H9 (cell line): ENCODE measurements around the gene TCF15. TPM values are rescaled to one million over a fixed set of nuclear protein-coding genes. Genes with fewer than 3 reads are reported as not detected.

Experiments
- DNase-seq: peaks from one replicate; pipeline ENCODE4 v3.0.0-alpha.2; 2017
- H2AFZ ChIP-seq: one replicate; pipeline ENCODE4 v1.6.1; 2013; ENCODE audit warnings: mild to moderate bottlenecking, low read length, control low read depth, moderate library complexity
- H2AK5ac ChIP-seq: 2 replicates; pipeline ENCODE4 v1.6.1; 2013; ENCODE audit warnings: low read length, control low read depth, mixed read lengths; ENCODE audit not compliant: insufficient read length
- H2BK120ac ChIP-seq: one replicate; pipeline ENCODE4 v1.6.1; 2013; ENCODE audit warnings: low read depth, mild to moderate bottlenecking, low read length, control low read depth, inconsistent platforms; ENCODE audit not compliant: poor library complexity, severe bottlenecking
- H2BK12ac ChIP-seq: 2 replicates; pipeline ENCODE4 v1.6.1; 2013; ENCODE audit warnings: low read length, control low read depth, mixed read lengths, low read depth; ENCODE audit not compliant: insufficient read length
- H2BK15ac ChIP-seq: 2 replicates; pipeline ENCODE4 v1.6.1; 2013; ENCODE audit warnings: low read depth, low read length, control low read depth
- H2BK20ac ChIP-seq: one replicate; pipeline ENCODE4 v1.6.1; 2013; ENCODE audit warnings: low read depth, mild to moderate bottlenecking, low read length, control low read depth, inconsistent platforms; ENCODE audit not compliant: poor library complexity, severe bottlenecking
- H2BK5ac ChIP-seq: 2 replicates; pipeline ENCODE4 v1.6.1; 2013; ENCODE audit warnings: low read length, control low read depth, mixed read lengths; ENCODE audit not compliant: insufficient read length
- H3K14ac ChIP-seq: 2 replicates; pipeline ENCODE4 v1.6.1; 2013; ENCODE audit warnings: low read length, control low read depth; ENCODE audit not compliant: insufficient read depth
- H3K18ac ChIP-seq: 2 replicates; pipeline ENCODE4 v1.6.1; 2013; ENCODE audit warnings: low read depth, mild to moderate bottlenecking, mixed read lengths, low read length, control low read depth; ENCODE audit not compliant: insufficient read length
- H3K23ac ChIP-seq: 2 replicates; pipeline ENCODE4 v1.6.1; 2013; ENCODE audit warnings: low read length, control low read depth, mixed read lengths, low read depth; ENCODE audit not compliant: insufficient read length
- H3K23me2 ChIP-seq: 2 replicates; pipeline ENCODE4 v1.6.1; 2013; ENCODE audit warnings: low read depth, mild to moderate bottlenecking, mixed read lengths, low read length, control low read depth; ENCODE audit not compliant: insufficient read length, poor library complexity, severe bottlenecking
- H3K27ac ChIP-seq: 2 replicates; pipeline ENCODE4 v1.5.1; 2013; ENCODE audit warnings: low read length, control low read depth, mixed read lengths, low read depth; ENCODE audit not compliant: insufficient read length
- H3K27me3 ChIP-seq: 2 replicates; pipeline ENCODE4 v1.6.1; 2013; ENCODE audit warnings: low read length, control low read depth, inconsistent platforms; ENCODE audit not compliant: insufficient read depth
- H3K4ac ChIP-seq: 2 replicates; pipeline ENCODE4 v1.6.1; 2013; ENCODE audit warnings: low read depth, mild to moderate bottlenecking, control low read depth, inconsistent platforms, low read length, moderate library complexity
- H3K4me1 ChIP-seq: 2 replicates; pipeline ENCODE4 v1.6.1; 2013; ENCODE audit warnings: low read length, control low read depth, inconsistent platforms; ENCODE audit not compliant: insufficient read depth
- H3K4me2 ChIP-seq: 2 replicates; pipeline ENCODE4 v1.6.1; 2013; ENCODE audit warnings: low read length, control low read depth, mixed read lengths; ENCODE audit not compliant: insufficient read length, insufficient read depth
- H3K56ac ChIP-seq: 2 replicates; pipeline ENCODE4 v1.6.1; 2013; ENCODE audit warnings: low read depth, mild to moderate bottlenecking, mixed read lengths, low read length, control low read depth; ENCODE audit not compliant: insufficient read length
- H3K79me1 ChIP-seq: 2 replicates; pipeline ENCODE4 v1.6.1; 2013; ENCODE audit warnings: low read depth, mild to moderate bottlenecking, moderate library complexity, low read length, control low read depth, inconsistent platforms; ENCODE audit not compliant: insufficient read depth, poor library complexity, severe bottlenecking
- H3K79me2 ChIP-seq: 2 replicates; pipeline ENCODE4 v1.6.1; 2013; ENCODE audit warnings: low read length, control low read depth, inconsistent platforms; ENCODE audit not compliant: insufficient read depth
- H3K9ac ChIP-seq: 2 replicates; pipeline ENCODE4 v1.6.1; 2013; ENCODE audit warnings: low read length, control low read depth, mixed read lengths; ENCODE audit not compliant: insufficient read length; ENCODE audit errors: extremely low read depth
- H3K9me3 ChIP-seq: one replicate; pipeline ENCODE4 v1.6.1; 2013; ENCODE audit warnings: low read depth, low read length, inconsistent platforms; ENCODE audit not compliant: control insufficient read depth
- H3T11ph ChIP-seq: one replicate; pipeline ENCODE4 v1.6.1; 2013; ENCODE audit warnings: mild to moderate bottlenecking, low read length, control low read depth, inconsistent platforms
- H4K20me1 ChIP-seq: one replicate; pipeline ENCODE4 v1.6.1; 2013; ENCODE audit not compliant: control insufficient read depth, insufficient read length, insufficient read depth
- H4K5ac ChIP-seq: 2 replicates; pipeline ENCODE4 v1.6.1; 2013; ENCODE audit warnings: low read depth, mild to moderate bottlenecking, mixed read lengths, low read length, control low read depth; ENCODE audit not compliant: insufficient read length
- H4K8ac ChIP-seq: replicated peaks from 2 replicates; pipeline ENCODE4 v1.6.1; 2013; ENCODE audit warnings: low read length, control low read depth, mixed read lengths, low read depth; ENCODE audit not compliant: insufficient read length
- H4K91ac ChIP-seq: 2 replicates; pipeline ENCODE4 v1.6.1; 2013; ENCODE audit warnings: low read depth, mild to moderate bottlenecking, moderate library complexity, mixed read lengths, low read length, control low read depth; ENCODE audit not compliant: insufficient read length
- H3K27ac Mint-ChIP-seq, 3 experiments: 2 replicates in 2 of 3; 3 replicates in 1 of 3; pipeline ENCODE4 v1.8.0; 2020 to 2021; ENCODE audit warnings: mixed read lengths in 3 of 3, mild to moderate bottlenecking in 1 of 3, moderate library complexity in 1 of 3
- H3K27me3 Mint-ChIP-seq: 2 replicates; pipeline ENCODE4 v1.8.0; 2021; ENCODE audit warnings: low read depth, mild to moderate bottlenecking, moderate library complexity, mixed read lengths
- H3K36me3 Mint-ChIP-seq, 3 experiments: 2 replicates in 2 of 3; 3 replicates in 1 of 3; pipeline ENCODE4 v1.8.0; 2020 to 2021; ENCODE audit warnings: low read depth in 3 of 3, mixed read lengths in 3 of 3; ENCODE audit not compliant: insufficient read depth in 1 of 3
- H3K4me1 Mint-ChIP-seq, 2 experiments: 2 replicates each; pipeline ENCODE4 v1.8.0; 2020; ENCODE audit warnings: mixed read lengths in 2 of 2
- H3K4me3 Mint-ChIP-seq, 2 experiments: 2 replicates in 1 of 2; 3 replicates in 1 of 2; pipeline ENCODE4 v1.8.0; 2020 to 2021; ENCODE audit warnings: mild to moderate bottlenecking in 2 of 2, mixed read lengths in 2 of 2, moderate library complexity in 1 of 2
- H3K9me3 Mint-ChIP-seq, 2 experiments: 2 replicates in 1 of 2; 3 replicates in 1 of 2; pipeline ENCODE4 v1.8.0; 2020; ENCODE audit warnings: mild to moderate bottlenecking in 2 of 2, mixed read lengths in 2 of 2, moderate library complexity in 1 of 2
- WGBS: extraction: QIAGEN DNeasy Blood & Tissue Kit; methylation state at CpG from one replicate; pipeline ENCODE4 v1.1.7; 2013; ENCODE audit warnings: missing lambda C conversion rate, low lambda C conversion rate, mixed read lengths; ENCODE audit not compliant: insufficient read length; ENCODE audit errors: extremely low coverage; 5-methylcytosine and 5-hydroxymethylcytosine counted together
- total RNA-seq: library from RNA; stranded (reverse); gene quantifications from 2 replicates; pipeline ENCODE4 v1.2.1, GENCODE V29; 2021
- TF ChIP-seq, protein P1 (sequence below): fragments of 200-600 bp; sonication (generic); conservative IDR thresholded peaks from 3 replicates; pipeline ENCODE4 v1.8.0; 2021; ENCODE audit warnings: antibody characterized with exemption, mild to moderate bottlenecking

Gene TCF15
- total RNA-seq, 1 experiment from 2014 or later: 2.0 TPM

DNA sequence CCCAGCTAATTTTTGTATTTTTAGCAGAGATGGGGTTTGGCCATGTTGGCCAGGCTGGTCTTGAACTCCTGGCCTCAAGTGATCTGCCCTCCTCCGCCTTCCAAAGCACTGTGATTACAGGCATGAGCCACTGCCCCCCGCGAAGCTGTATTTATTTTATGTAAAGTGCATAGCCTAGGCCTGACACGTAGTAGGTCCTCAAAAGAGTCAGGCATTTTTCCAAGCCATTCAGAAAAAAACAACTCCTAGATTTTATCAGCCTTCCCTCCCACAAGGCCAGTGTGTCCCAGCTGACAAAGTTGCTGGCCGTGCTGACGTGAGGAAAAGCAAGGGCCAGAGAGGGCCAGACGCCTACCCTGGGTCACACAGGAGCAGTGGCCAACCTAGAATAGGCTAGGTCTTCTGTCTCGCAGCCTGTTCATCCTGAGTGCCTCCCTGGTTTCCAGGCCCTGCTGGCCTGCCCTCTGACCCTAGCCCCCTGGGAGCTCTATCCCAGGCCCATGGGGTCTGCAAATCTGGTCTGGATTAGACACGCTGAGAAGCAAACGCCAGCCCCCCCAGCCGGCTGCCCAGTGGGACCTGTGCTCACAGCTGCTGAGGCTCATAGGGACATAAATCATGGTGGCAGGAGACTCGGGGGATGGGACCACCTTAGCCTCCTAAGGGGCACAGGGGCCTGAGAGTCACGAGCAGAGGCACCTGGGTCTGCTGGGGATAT, 11.8 kb downstream of the TCF15 start:
- Histone ChIP-seq H2BK12ac (no peak overlapping the region), H3K18ac (no peak overlapping the region), H3K79me1 (no peaks in the 10 kb centered on the region), H2AFZ (no peak overlapping the region), H2AK5ac (no peak overlapping the region), H3K27ac (no peak overlapping the region), H3K27me3 (no peaks in the 10 kb centered on the region), H3K79me2 (no peaks in the 10 kb centered on the region), H4K5ac (no peak overlapping the region), H2BK15ac (no peak overlapping the region), H2BK120ac (no peak overlapping the region), H3K4me2 (no peak overlapping the region), H4K8ac (no peak overlapping the region), H4K91ac (no peak overlapping the region), H2BK5ac (no peak overlapping the region), H3K56ac (no peak overlapping the region), H3K23ac (no peak overlapping the region), H3K9me3 (no peaks in the 10 kb centered on the region), H3T11ph (no peak overlapping the region), H2BK20ac (no peak overlapping the region), H3K23me2 (no peaks in the 10 kb centered on the region), H3K4ac (no peak overlapping the region), H3K9ac (no peak overlapping the region), H3K14ac (no peak overlapping the region), H4K20me1 (no peaks in the 10 kb centered on the region), H3K4me1 (no peaks in the 10 kb centered on the region)
- no CpG with 5 or more reads among the region's 13 CpGs for WGBS
- Mint-ChIP-seq H3K36me3 (no peaks in the 10 kb centered on the region), H3K9me3 (no peaks in the 10 kb centered on the region), H3K4me1 (peaks cover 3 to 6% of the 10 kb centered on the region in 2 experiments; a peak in 3 of 4 replicates), H3K27me3 (no peaks in the 10 kb centered on the region), H3K4me3 (no peak overlapping the region), H3K27ac (no peak overlapping the region)
- DNase-seq: no peak
- TF ChIP-seq, protein P1, sequence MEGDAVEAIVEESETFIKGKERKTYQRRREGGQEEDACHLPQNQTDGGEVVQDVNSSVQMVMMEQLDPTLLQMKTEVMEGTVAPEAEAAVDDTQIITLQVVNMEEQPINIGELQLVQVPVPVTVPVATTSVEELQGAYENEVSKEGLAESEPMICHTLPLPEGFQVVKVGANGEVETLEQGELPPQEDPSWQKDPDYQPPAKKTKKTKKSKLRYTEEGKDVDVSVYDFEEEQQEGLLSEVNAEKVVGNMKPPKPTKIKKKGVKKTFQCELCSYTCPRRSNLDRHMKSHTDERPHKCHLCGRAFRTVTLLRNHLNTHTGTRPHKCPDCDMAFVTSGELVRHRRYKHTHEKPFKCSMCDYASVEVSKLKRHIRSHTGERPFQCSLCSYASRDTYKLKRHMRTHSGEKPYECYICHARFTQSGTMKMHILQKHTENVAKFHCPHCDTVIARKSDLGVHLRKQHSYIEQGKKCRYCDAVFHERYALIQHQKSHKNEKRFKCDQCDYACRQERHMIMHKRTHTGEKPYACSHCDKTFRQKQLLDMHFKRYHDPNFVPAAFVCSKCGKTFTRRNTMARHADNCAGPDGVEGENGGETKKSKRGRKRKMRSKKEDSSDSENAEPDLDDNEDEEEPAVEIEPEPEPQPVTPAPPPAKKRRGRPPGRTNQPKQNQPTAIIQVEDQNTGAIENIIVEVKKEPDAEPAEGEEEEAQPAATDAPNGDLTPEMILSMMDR: no peak
